ENCODE measurements around the gene ADAMTS12.

GRCh38 chr5:33748754-33749153, 143.0 kb downstream of the ADAMTS12 start:
- TF ChIP-seq CTCF (IDR thresholded peaks at IDR 0.05): no peak
- no peak for TF ChIP-seq ZFX (IDR thresholded peaks at IDR 0.05; ENCODE audit: borderline replicate concordance)
